CD14-positive monocyte (primary cell): ENCODE measurements around the gene SLC12A8. TPM values are rescaled to one million over a fixed set of nuclear protein-coding genes. Genes with fewer than 3 reads are reported as not detected.
A peak's percentile ranks its signal among the peaks of the same experiment; 100 is the strongest.

Experiments
- DNase-seq, 3 donors: peaks; one replicate each; pipeline ENCODE4 v3.0.0-alpha.2; 2011 to 2022
- H2AFZ ChIP-seq: 2 replicates; pipeline ENCODE4 v1.6.0; 2012; ENCODE audit warnings: mild to moderate bottlenecking, low read depth, low read length, inconsistent platforms; ENCODE audit not compliant: insufficient read depth, poor library complexity, severe bottlenecking
- H3K27ac ChIP-seq, 2 donors: 1 replicate in 1 of 2; 2 replicates in 1 of 2; pipeline ENCODE4 v1.5.1; 2012 to 2013; ENCODE audit warnings: low read length in 2 of 2, control low read depth in 1 of 2, inconsistent platforms in 1 of 2, low read depth in 1 of 2, mild to moderate bottlenecking in 1 of 2
- H3K27me3 ChIP-seq, 2 donors: one replicate each; pipeline versions ENCODE4 v1.6.0 to v1.6.1; 2011 to 2013; ENCODE audit warnings: low read length in 2 of 2; ENCODE audit not compliant: control insufficient read depth in 2 of 2, insufficient read depth in 2 of 2
- H3K36me3 ChIP-seq, 2 donors: replicated peaks in 1 of 2; 1 replicate in 1 of 2; 2 replicates in 1 of 2; pipeline versions ENCODE4 v1.5.1 to v1.6.1; 2012 to 2013; ENCODE audit warnings: low read length in 2 of 2, control low read depth in 1 of 2, inconsistent platforms in 1 of 2, mild to moderate bottlenecking in 1 of 2; ENCODE audit not compliant: insufficient read depth in 2 of 2, control insufficient read depth in 1 of 2
- H3K4me1 ChIP-seq, 2 donors: 1 replicate in 1 of 2; 2 replicates in 1 of 2; pipeline versions ENCODE4 v1.5.1 to v1.6.1; 2012 to 2013; ENCODE audit warnings: low read length in 2 of 2, control low read depth in 1 of 2, inconsistent platforms in 1 of 2, mild to moderate bottlenecking in 1 of 2, moderate library complexity in 1 of 2; ENCODE audit not compliant: insufficient read depth in 2 of 2, control insufficient read depth in 1 of 2
- H3K4me2 ChIP-seq: replicated peaks from 2 replicates; pipeline ENCODE3; 2012; ENCODE audit warnings: low read length, moderate library complexity, mild to moderate bottlenecking; ENCODE audit not compliant: poor library complexity, severe bottlenecking; ENCODE audit errors: extremely low read depth
- H3K4me3 ChIP-seq, 3 experiments: fragments of 200-600 bp in 1 of 3; sonication (generic) in 1 of 3; replicated peaks in 1 of 3; 1 replicate in 2 of 3; 2 replicates in 1 of 3; pipeline ENCODE4 v1.5.1; 2011 to 2013; ENCODE audit warnings: low read length in 3 of 3, mild to moderate bottlenecking in 3 of 3, control low read depth in 2 of 3, low read depth in 2 of 3, inconsistent platforms in 1 of 3, moderate library complexity in 1 of 3
- H3K79me2 ChIP-seq: 2 replicates; pipeline ENCODE4 v1.6.0; 2012; ENCODE audit warnings: mild to moderate bottlenecking, control low read depth, inconsistent platforms, low read length, moderate library complexity; ENCODE audit not compliant: insufficient read depth
- H3K9ac ChIP-seq: 2 replicates; pipeline ENCODE4 v1.6.0; 2017; ENCODE audit warnings: low read length, mild to moderate bottlenecking; ENCODE audit not compliant: insufficient read depth, poor library complexity, severe bottlenecking
- H3K9me3 ChIP-seq, 2 donors: replicated peaks in 1 of 2; 1 replicate in 1 of 2; 2 replicates in 1 of 2; pipeline versions ENCODE4 v1.5.1 to v1.6.1; 2012 to 2013; ENCODE audit warnings: low read length in 2 of 2, control low read depth in 1 of 2; ENCODE audit not compliant: control insufficient read depth in 1 of 2, insufficient read depth in 1 of 2
- H4K20me1 ChIP-seq: 2 replicates; pipeline ENCODE4 v1.6.0; 2012; ENCODE audit warnings: mild to moderate bottlenecking, low read length, control low read depth, moderate library complexity; ENCODE audit not compliant: insufficient read depth
- H3K27ac Mint-ChIP-seq, 7 donors: one replicate each; pipeline ENCODE4 v1.8.0; 2020; ENCODE audit warnings: mild to moderate bottlenecking in 7 of 7, mixed read lengths in 7 of 7, moderate library complexity in 6 of 7, inconsistent platforms in 2 of 7
- H3K27me3 Mint-ChIP-seq, 3 donors: one replicate each; pipeline ENCODE4 v1.8.0; 2021 to 2022; ENCODE audit warnings: low read depth in 3 of 3, mild to moderate bottlenecking in 3 of 3, mixed read lengths in 3 of 3, moderate library complexity in 3 of 3, inconsistent platforms in 1 of 3
- H3K36me3 Mint-ChIP-seq, 2 donors: one replicate each; pipeline ENCODE4 v1.8.0; 2020; ENCODE audit warnings: mixed read lengths in 2 of 2, inconsistent platforms in 1 of 2, mild to moderate bottlenecking in 1 of 2
- H3K4me1 Mint-ChIP-seq: one replicate; pipeline ENCODE4 v1.8.0; 2020; ENCODE audit warnings: mild to moderate bottlenecking, mixed read lengths
- H3K4me3 Mint-ChIP-seq, 2 donors: one replicate each; pipeline ENCODE4 v1.8.0; 2020; ENCODE audit warnings: mild to moderate bottlenecking in 2 of 2, mixed read lengths in 2 of 2, moderate library complexity in 1 of 2
- H3K9me3 Mint-ChIP-seq, 7 donors: one replicate each; pipeline ENCODE4 v1.8.0; 2020 to 2022; ENCODE audit warnings: mixed read lengths in 7 of 7, mild to moderate bottlenecking in 6 of 7, moderate library complexity in 6 of 7, inconsistent platforms in 2 of 7
- CTCF ChIP-seq: fragments of 200-600 bp; IDR thresholded peaks from one replicate; pipeline ENCODE4 v1.8.0; 2022; ENCODE audit warnings: antibody characterized with exemption, mild to moderate bottlenecking
- WGBS: methylation state at CpG from one replicate; pipeline ENCODE4 v1.1.5; 2013; ENCODE audit warnings: missing lambda C conversion rate; ENCODE audit not compliant: insufficient coverage; 5-methylcytosine and 5-hydroxymethylcytosine counted together
- intact Hi-C, 2 donors: fragments of 100-400 bp; cut with micrococcal nuclease; formaldehyde crosslinking; loops; one replicate each; pipeline versions ENCODE4 v1.15.0 to v1.15.1; 2023
- polyA plus RNA-seq, 3 donors: library from polyadenylated mRNA; depleted of rRNA in 1 of 3; unstranded in 2 of 3; stranded (reverse) in 1 of 3; fragments of 300-500 nt in 2 of 3; fragments of >200 nt in 1 of 3; fragmentation: Illumina TruSeq in 2 of 3; gene quantifications; 1 replicate in 2 of 3; 2 replicates in 1 of 3; pipeline ENCODE4 v1.2.3, GENCODE V29; 2012 to 2021

SLC12A8 gene
- polyA plus RNA-seq, 3 donors: 0.23 to 0.46 (median 0.35) TPM

GRCh38 chr3:125050488-125051090 is 162.0 kb downstream of the SLC12A8 start:
- Histone ChIP-seq H3K79me2 (no peaks in the 10 kb centered on the region), H3K27me3 (peaks cover 0 to 6% of the 10 kb centered on the region in 2 donors), H3K9me3 (no peaks in the 10 kb centered on the region), H2AFZ (no peak overlapping the region), H3K4me1 (peaks cover 22 to 25% of the 10 kb centered on the region in 2 donors), H3K27ac (no peak overlapping the region), H3K4me2 (no peak overlapping the region), H3K9ac (no peak overlapping the region), H3K4me3 (no peak overlapping the region), H3K36me3 (no peaks in the 10 kb centered on the region), H4K20me1 (peaks cover 21% of the 10 kb centered on the region)
- peaks cover 34% of the 10 kb centered on the region for H3K4me1 Mint-ChIP-seq
- intact Hi-C loops: loop anchor here (5.0 to 10.0 kb wide), 2 partner anchors 84 to 97 kb away; no protein-coding TSS in a partner anchor
- H3K27ac Mint-ChIP-seq: peak overlapping the region in 1 of 7 donors; percentile 13
- peaks cover 7 to 16% of the 10 kb centered on the region in 2 donors for H3K36me3 Mint-ChIP-seq
- DNase-seq: no peak
- no peak overlapping the region for H3K4me3 Mint-ChIP-seq
- H3K27me3 Mint-ChIP-seq: peaks cover 0 to 26% (median 13%) of the 10 kb centered on the region in 3 donors
- no peak for TF ChIP-seq CTCF
- no peaks in the 10 kb centered on the region for H3K9me3 Mint-ChIP-seq
- WGBS: 100% methylated on average over 3 of the region's 6 CpGs

GRCh38 chr3:125048282-125048681 is 164.3 kb downstream of the SLC12A8 start:
- H3K27me3 ChIP-seq: peaks cover 0 to 6% of the 10 kb centered on the region in 2 donors
- H3K4me1 ChIP-seq: peaks cover 14 to 20% of the 10 kb centered on the region in 2 donors
- peaks cover 27% of the 10 kb centered on the region for H4K20me1 ChIP-seq
- whole genome bisulfite sequencing: 89% methylated on average over 3 of the region's 3 CpGs
- no peaks in the 10 kb centered on the region for H3K36me3 ChIP-seq
- H3K9me3 Mint-ChIP-seq: no peaks in the 10 kb centered on the region
- no peaks in the 10 kb centered on the region for H3K79me2 ChIP-seq
- no peak overlapping the region for H3K4me3 ChIP-seq
- TF ChIP-seq CTCF: no peak
- no peaks in the 10 kb centered on the region for H3K9me3 ChIP-seq
- peaks cover 18% of the 10 kb centered on the region for H3K4me1 Mint-ChIP-seq
- no peak overlapping the region for H3K9ac ChIP-seq
- no peak overlapping the region for H2AFZ ChIP-seq
- no peak overlapping the region for H3K4me2 ChIP-seq
- DNase-seq: no peak
- no peak overlapping the region for H3K4me3 Mint-ChIP-seq
- peaks cover 0 to 12% (median 8%) of the 10 kb centered on the region in 3 donors for H3K27me3 Mint-ChIP-seq
- H3K36me3 Mint-ChIP-seq: peaks cover 7 to 9% of the 10 kb centered on the region in 2 donors
- intact Hi-C loops: no loop called here
- H3K27ac ChIP-seq: no peak overlapping the region
- H3K27ac Mint-ChIP-seq: no peak overlapping the region
